ENCODE data around the gene INO80.

DNA sequence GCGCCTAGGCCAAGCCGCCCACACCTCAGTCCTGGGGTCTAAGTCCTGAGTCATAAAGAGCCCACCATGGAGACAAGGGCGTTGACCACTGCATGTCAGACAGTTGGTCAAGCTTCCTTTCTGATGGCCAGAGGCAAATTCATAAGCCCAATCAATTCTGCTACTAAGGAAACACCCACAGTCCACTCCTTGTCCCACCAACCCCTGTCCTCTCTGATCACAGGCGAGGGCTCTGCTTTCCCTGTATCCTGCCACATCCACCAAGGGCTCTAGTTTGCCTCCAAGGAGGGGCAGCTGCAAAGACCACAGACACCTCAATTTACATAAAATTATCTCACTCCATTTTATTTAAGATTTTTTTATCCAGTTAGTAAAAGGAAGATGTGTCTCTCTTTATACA, 137.5 kb downstream of the INO80 start:
- TF ChIP-seq CTCF (IDR thresholded peaks at IDR 0.05) (no peak), POLR2A (IDR thresholded peaks at IDR 0.05) (no peak), POLR2AphosphoS5 (IDR thresholded peaks at IDR 0.05; ENCODE audit: insufficient read depth in 1 of 2, low read depth in 1 of 2) (no peak)

Data from vagina (tissue), 2 donors.